GM21717 (cell line): ENCODE measurements around the gene ABLIM1.

ENCODE experiments used
- ATAC-seq: cut with Tn5 transposase; IDR thresholded peaks from one replicate; pipeline ENCODE4 v1.9.1; 2021; ENCODE audit warnings: mild to moderate bottlenecking, moderate library complexity; ENCODE audit not compliant: unreplicated experiment

The ABLIM1 gene

GRCh38 chr10:114680543-114681117, 22.6 kb upstream of the ABLIM1 start:
- ATAC-seq, result no peak

- no peak for ATAC-seq
Measured at GRCh38 chr10:114679552-114679951, 21.5 kb upstream of the ABLIM1 start.

GRCh38 chr10:114678820-114679219, 20.7 kb upstream of the ABLIM1 start:
- ATAC-seq, result no peak

- ATAC-seq, result no peak
Measured at GRCh38 chr10:114678336-114678735, 20.3 kb upstream of the ABLIM1 start.

GRCh38 chr10:114674346-114674745, 16.3 kb upstream of the ABLIM1 start:
- no peak for ATAC-seq

- ATAC-seq, result no peak
Measured at GRCh38 chr10:114669648-114670047, 11.6 kb upstream of the ABLIM1 start.

- no peak for ATAC-seq
Measured at GRCh38 chr10:114668375-114669080, 10.5 kb upstream of the ABLIM1 start.

GRCh38 chr10:114665873-114666272, 7.8 kb upstream of the ABLIM1 start:
- no peak for ATAC-seq

GRCh38 chr10:114665406-114665805, 7.3 kb upstream of the ABLIM1 start:
- ATAC-seq, result no peak

GRCh38 chr10:114664127-114664526, 6.1 kb upstream of the ABLIM1 start:
- no peak for ATAC-seq

GRCh38 chr10:114663626-114664025, 5.6 kb upstream of the ABLIM1 start:
- ATAC-seq, result no peak

GRCh38 chr10:114662646-114663217, 4.7 kb upstream of the ABLIM1 start:
- no peak for ATAC-seq

GRCh38 chr10:114661212-114661880, 3.3 kb upstream of the ABLIM1 start:
- ATAC-seq, result no peak

- no peak for ATAC-seq
Measured at GRCh38 chr10:114655671-114656070, 2.4 kb downstream of the ABLIM1 start.

GRCh38 chr10:114654822-114655575, 3.1 kb downstream of the ABLIM1 start:
- ATAC-seq, result no peak

- ATAC-seq, result no peak
Measured at GRCh38 chr10:114653926-114654325, 4.1 kb downstream of the ABLIM1 start.

- no peak for ATAC-seq
Measured at GRCh38 chr10:114652402-114653368, 5.4 kb downstream of the ABLIM1 start.

- no peak for ATAC-seq
Measured at GRCh38 chr10:114650831-114651230, 7.2 kb downstream of the ABLIM1 start.

- ATAC-seq, result no peak
Measured at GRCh38 chr10:114650266-114650665, 7.8 kb downstream of the ABLIM1 start.
